HepG2 (cell line): Measurements from ENCODE around the gene COX4I2. TPM values are rescaled to one million over a fixed set of nuclear protein-coding genes. Genes with fewer than 3 reads are reported as not detected.

Source experiments
- MYC ChIP-seq: sonication (generic); formaldehyde crosslinking; IDR thresholded peaks from 2 replicates; pipeline ENCODE4 v1.9.0; 2021; ENCODE audit warnings: missing genetic modification reagents, borderline replicate concordance
- ZNF12 ChIP-seq: sonication (generic); formaldehyde crosslinking; IDR thresholded peaks from 2 replicates; pipeline ENCODE4 v1.5.0; 2020; ENCODE audit warnings: missing genetic modification reagents
- ZNF205 ChIP-seq: IDR thresholded peaks from 2 replicates; pipeline ENCODE4 v1.6.1; 2018; ENCODE audit warnings: missing biosample characterization, missing genetic modification reagents
- ZNF891 ChIP-seq: sonication (generic); formaldehyde crosslinking; IDR thresholded peaks from 2 replicates; pipeline ENCODE4 v1.5.0; 2020; ENCODE audit warnings: mild to moderate bottlenecking, missing genetic modification reagents
- polyA plus RNA-seq, 8 experiments: library from polyadenylated mRNA; depleted of rRNA in 3 of 8; stranded (reverse) in 7 of 8; unstranded in 1 of 8; fragments of >200 nt; fragmentation: Illumina TruSeq in 4 of 8; extraction: Trizol in 4 of 8; gene quantifications; 2 replicates each; pipeline versions ENCODE4 v1.2.1 to v1.2.3, GENCODE V29; 2011 to 2016; ENCODE audit warnings: low read depth in 4 of 8, missing spikeins in 1 of 8, mixed read lengths in 1 of 8; ENCODE audit not compliant: insufficient read depth in 1 of 8
- total RNA-seq, 5 experiments: library from RNA; depleted of rRNA; stranded (reverse); fragments of >200 nt; fragmentation: Illumina TruSeq; extraction: Trizol; gene quantifications; 2 replicates each; pipeline ENCODE4 v1.2.3, GENCODE V29; 2016; ENCODE audit warnings: low read depth in 1 of 5
- TF ChIP-seq, protein P1 (sequence below): sonication (generic); formaldehyde crosslinking; IDR thresholded peaks from 2 replicates; pipeline ENCODE4 v1.8.0; 2022; ENCODE audit warnings: missing genetic modification reagents, mild to moderate bottlenecking, moderate library complexity, borderline replicate concordance
- TF ChIP-seq, protein P2 (sequence below): sonication (generic); formaldehyde crosslinking; conservative IDR thresholded peaks from 2 replicates; pipeline ENCODE4 v1.4.0; 2020; ENCODE audit warnings: mild to moderate bottlenecking, missing genetic modification reagents, moderate library complexity
- TF ChIP-seq, protein P3 (sequence below): sonication (generic); formaldehyde crosslinking; IDR thresholded peaks from 2 replicates; pipeline ENCODE4 v1.4.0; 2020; ENCODE audit warnings: missing genetic modification reagents
- TF ChIP-seq, protein P4 (sequence below): sonication (generic); formaldehyde crosslinking; IDR thresholded peaks from 2 replicates; pipeline ENCODE4 v1.4.0; 2020; ENCODE audit warnings: missing genetic modification reagents
- TF ChIP-seq, protein P5 (sequence below): sonication (generic); formaldehyde crosslinking; IDR thresholded peaks from 2 replicates; pipeline ENCODE4 v1.5.0; 2020; ENCODE audit warnings: mild to moderate bottlenecking, missing genetic modification reagents
- TF ChIP-seq, protein P6 (sequence below): sonication (generic); formaldehyde crosslinking; conservative IDR thresholded peaks from 2 replicates; pipeline ENCODE4 v1.4.0; 2020; ENCODE audit warnings: missing genetic modification reagents
- TF ChIP-seq, protein P7 (sequence below), 2 experiments: fragments of 450-650 bp in 1 of 2; sonication (generic) in 1 of 2; formaldehyde crosslinking; IDR thresholded peaks; 2 replicates each; pipeline versions ENCODE4 v1.5.0 to v1.8.0; 2020 to 2022; ENCODE audit warnings: mild to moderate bottlenecking in 1 of 2, missing genetic modification reagents in 1 of 2

The COX4I2 gene
- total and polyA plus RNA-seq, 2 of the 13 experiments (the other 11 are each of a cell fraction or from before 2014, with no cell fraction given) = 1.1 TPM; not detected in 1

DNA sequence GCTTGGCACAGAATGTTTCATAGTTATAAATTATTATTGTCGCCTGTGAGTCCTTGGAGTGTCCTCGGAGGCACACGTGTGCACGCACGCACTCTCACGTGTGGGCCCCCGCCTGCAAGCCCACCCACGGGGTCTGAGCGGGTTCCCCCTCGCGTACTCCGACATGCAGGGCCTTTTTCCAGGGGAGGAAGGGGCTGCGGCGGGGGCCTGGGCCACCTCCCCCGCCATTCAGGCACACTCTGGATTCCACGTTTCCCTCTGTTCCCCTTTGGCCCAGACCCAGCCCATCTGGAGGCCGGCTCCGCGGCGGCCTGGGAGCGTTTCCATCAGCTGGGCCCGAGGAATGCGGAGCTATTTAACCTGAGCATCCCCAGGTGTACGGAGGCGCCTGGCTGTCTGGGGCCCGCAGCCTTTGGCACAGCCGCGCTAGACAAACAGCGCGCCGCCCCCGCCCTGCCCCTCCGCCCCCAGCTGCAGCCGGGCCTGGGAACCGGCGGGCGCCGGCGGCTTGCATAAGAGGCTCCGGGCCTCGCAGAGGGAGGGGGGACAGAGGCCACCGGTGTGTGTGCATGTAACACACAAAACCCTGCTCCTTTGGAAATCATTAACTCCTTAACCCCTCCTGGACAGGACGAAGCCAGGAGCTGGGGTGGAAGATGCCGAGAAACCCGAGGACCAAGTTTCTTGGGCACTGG lies 29.3 kb upstream of the COX4I2 start (continued):
- TF ChIP-seq, protein P1, sequence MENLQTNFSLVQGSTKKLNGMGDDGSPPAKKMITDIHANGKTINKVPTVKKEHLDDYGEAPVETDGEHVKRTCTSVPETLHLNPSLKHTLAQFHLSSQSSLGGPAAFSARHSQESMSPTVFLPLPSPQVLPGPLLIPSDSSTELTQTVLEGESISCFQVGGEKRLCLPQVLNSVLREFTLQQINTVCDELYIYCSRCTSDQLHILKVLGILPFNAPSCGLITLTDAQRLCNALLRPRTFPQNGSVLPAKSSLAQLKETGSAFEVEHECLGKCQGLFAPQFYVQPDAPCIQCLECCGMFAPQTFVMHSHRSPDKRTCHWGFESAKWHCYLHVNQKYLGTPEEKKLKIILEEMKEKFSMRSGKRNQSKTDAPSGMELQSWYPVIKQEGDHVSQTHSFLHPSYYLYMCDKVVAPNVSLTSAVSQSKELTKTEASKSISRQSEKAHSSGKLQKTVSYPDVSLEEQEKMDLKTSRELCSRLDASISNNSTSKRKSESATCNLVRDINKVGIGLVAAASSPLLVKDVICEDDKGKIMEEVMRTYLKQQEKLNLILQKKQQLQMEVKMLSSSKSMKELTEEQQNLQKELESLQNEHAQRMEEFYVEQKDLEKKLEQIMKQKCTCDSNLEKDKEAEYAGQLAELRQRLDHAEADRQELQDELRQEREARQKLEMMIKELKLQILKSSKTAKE (CRISPR knock-in tag) = peak; percentile 100
- TF ChIP-seq, protein P2, sequence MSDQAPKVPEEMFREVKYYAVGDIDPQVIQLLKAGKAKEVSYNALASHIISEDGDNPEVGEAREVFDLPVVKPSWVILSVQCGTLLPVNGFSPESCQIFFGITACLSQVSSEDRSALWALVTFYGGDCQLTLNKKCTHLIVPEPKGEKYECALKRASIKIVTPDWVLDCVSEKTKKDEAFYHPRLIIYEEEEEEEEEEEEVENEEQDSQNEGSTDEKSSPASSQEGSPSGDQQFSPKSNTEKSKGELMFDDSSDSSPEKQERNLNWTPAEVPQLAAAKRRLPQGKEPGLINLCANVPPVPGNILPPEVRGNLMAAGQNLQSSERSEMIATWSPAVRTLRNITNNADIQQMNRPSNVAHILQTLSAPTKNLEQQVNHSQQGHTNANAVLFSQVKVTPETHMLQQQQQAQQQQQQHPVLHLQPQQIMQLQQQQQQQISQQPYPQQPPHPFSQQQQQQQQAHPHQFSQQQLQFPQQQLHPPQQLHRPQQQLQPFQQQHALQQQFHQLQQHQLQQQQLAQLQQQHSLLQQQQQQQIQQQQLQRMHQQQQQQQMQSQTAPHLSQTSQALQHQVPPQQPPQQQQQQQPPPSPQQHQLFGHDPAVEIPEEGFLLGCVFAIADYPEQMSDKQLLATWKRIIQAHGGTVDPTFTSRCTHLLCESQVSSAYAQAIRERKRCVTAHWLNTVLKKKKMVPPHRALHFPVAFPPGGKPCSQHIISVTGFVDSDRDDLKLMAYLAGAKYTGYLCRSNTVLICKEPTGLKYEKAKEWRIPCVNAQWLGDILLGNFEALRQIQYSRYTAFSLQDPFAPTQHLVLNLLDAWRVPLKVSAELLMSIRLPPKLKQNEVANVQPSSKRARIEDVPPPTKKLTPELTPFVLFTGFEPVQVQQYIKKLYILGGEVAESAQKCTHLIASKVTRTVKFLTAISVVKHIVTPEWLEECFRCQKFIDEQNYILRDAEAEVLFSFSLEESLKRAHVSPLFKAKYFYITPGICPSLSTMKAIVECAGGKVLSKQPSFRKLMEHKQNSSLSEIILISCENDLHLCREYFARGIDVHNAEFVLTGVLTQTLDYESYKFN (CRISPR knock-in tag) = peak; percentile 100
- TF ChIP-seq ZNF12 (CRISPR knock-in tag) (peak; percentile 86), MYC (CRISPR knock-in tag) (peak; percentile 98), ZNF891 (CRISPR knock-in tag) (peak; percentile 98), ZNF205 (CRISPR knock-in tag) (peak; percentile 98)
- TF ChIP-seq, protein P3, sequence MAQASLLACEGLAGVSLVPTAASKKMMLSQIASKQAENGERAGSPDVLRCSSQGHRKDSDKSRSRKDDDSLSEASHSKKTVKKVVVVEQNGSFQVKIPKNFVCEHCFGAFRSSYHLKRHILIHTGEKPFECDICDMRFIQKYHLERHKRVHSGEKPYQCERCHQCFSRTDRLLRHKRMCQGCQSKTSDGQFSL (CRISPR knock-in tag) = peak; percentile 96
- TF ChIP-seq, protein P4, sequence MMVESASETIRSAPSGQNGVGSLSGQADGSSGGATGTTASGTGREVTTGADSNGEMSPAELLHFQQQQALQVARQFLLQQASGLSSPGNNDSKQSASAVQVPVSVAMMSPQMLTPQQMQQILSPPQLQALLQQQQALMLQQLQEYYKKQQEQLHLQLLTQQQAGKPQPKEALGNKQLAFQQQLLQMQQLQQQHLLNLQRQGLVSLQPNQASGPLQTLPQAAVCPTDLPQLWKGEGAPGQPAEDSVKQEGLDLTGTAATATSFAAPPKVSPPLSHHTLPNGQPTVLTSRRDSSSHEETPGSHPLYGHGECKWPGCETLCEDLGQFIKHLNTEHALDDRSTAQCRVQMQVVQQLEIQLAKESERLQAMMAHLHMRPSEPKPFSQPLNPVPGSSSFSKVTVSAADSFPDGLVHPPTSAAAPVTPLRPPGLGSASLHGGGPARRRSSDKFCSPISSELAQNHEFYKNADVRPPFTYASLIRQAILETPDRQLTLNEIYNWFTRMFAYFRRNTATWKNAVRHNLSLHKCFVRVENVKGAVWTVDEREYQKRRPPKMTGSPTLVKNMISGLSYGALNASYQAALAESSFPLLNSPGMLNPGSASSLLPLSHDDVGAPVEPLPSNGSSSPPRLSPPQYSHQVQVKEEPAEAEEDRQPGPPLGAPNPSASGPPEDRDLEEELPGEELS (CRISPR knock-in tag) = peak; percentile 99
- TF ChIP-seq, protein P5, sequence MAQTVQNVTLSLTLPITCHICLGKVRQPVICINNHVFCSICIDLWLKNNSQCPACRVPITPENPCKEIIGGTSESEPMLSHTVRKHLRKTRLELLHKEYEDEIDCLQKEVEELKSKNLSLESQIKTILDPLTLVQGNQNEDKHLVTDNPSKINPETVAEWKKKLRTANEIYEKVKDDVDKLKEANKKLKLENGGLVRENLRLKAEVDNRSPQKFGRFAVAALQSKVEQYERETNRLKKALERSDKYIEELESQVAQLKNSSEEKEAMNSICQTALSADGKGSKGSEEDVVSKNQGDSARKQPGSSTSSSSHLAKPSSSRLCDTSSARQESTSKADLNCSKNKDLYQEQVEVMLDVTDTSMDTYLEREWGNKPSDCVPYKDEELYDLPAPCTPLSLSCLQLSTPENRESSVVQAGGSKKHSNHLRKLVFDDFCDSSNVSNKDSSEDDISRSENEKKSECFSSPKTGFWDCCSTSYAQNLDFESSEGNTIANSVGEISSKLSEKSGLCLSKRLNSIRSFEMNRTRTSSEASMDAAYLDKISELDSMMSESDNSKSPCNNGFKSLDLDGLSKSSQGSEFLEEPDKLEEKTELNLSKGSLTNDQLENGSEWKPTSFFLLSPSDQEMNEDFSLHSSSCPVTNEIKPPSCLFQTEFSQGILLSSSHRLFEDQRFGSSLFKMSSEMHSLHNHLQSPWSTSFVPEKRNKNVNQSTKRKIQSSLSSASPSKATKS (CRISPR knock-in tag) = peak; percentile 99
- TF ChIP-seq, protein P6, sequence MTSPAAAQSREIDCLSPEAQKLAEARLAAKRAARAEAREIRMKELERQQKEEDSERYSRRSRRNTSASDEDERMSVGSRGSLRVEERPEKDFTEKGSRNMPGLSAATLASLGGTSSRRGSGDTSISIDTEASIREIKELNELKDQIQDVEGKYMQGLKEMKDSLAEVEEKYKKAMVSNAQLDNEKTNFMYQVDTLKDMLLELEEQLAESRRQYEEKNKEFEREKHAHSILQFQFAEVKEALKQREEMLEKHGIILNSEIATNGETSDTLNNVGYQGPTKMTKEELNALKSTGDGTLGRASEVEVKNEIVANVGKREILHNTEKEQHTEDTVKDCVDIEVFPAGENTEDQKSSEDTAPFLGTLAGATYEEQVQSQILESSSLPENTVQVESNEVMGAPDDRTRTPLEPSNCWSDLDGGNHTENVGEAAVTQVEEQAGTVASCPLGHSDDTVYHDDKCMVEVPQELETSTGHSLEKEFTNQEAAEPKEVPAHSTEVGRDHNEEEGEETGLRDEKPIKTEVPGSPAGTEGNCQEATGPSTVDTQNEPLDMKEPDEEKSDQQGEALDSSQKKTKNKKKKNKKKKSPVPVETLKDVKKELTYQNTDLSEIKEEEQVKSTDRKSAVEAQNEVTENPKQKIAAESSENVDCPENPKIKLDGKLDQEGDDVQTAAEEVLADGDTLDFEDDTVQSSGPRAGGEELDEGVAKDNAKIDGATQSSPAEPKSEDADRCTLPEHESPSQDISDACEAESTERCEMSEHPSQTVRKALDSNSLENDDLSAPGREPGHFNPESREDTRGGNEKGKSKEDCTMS (CRISPR knock-in tag) = peak; percentile 70; the same call in 1 of the 2 replicates
- TF ChIP-seq, protein P7, sequence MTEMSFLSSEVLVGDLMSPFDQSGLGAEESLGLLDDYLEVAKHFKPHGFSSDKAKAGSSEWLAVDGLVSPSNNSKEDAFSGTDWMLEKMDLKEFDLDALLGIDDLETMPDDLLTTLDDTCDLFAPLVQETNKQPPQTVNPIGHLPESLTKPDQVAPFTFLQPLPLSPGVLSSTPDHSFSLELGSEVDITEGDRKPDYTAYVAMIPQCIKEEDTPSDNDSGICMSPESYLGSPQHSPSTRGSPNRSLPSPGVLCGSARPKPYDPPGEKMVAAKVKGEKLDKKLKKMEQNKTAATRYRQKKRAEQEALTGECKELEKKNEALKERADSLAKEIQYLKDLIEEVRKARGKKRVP (CRISPR knock-in tag; IDR thresholded peaks at IDR 0.05) = peak in 1 of 2 experiments; percentile 97; a peak in 2 of 4 replicates
